GM21515 (cell line): ENCODE measurements around the gene AMN1.
A peak's percentile ranks its signal among the peaks of the same experiment; 100 is the strongest.
"Not testable (repeated sequence)": the region's sequence is repeated elsewhere in the genome, so short reads cannot be mapped to it uniquely, and the experiment has no call there.

Experiments
- ATAC-seq: cut with Tn5 transposase; IDR thresholded peaks from one replicate; pipeline ENCODE4 v1.9.1; 2021; ENCODE audit not compliant: unreplicated experiment

Gene AMN1

DNA sequence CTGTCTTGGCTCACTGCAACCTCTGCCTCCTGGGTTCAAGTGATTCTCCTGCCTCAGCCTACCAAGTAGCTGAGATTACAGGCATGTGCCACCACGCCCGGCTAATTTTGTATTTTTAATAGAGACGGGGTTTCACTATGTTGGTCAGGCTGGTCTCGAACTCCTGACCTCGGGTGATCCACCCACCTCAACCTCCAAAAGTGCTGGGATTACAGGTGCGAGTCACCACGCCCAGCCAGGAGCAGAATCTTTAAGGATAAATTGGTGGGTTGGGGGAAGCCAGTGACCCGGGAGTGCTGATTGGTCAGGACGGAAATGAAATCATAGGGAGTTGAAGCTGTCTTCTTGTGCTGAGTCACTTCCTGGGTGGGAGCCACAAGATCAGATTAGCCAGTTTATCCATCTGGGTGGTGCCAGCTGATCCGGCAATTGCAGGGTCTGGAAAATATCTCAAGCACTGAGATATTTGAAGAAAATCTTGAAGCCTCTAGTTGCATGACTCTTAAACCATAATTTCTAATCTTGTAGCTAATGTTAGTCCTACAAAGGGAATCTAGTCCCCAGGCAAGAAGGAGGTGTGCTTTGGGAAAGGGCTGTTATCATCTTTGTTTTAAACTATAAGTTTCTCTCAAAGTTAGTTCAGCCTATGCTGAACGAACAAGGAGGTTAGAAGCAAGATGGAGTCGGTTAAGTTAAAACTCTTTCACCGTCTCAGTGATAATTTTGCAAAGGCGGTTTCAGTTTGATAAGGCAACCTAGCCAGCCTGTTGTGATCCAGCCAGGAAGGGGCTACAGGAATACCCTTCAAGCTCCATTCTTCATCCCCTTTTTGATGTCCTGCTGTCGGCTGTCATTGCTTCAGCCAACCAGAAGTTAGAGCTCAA lies 5.0 kb upstream of the AMN1 start:
- not testable (repeated sequence) for ATAC-seq

DNA sequence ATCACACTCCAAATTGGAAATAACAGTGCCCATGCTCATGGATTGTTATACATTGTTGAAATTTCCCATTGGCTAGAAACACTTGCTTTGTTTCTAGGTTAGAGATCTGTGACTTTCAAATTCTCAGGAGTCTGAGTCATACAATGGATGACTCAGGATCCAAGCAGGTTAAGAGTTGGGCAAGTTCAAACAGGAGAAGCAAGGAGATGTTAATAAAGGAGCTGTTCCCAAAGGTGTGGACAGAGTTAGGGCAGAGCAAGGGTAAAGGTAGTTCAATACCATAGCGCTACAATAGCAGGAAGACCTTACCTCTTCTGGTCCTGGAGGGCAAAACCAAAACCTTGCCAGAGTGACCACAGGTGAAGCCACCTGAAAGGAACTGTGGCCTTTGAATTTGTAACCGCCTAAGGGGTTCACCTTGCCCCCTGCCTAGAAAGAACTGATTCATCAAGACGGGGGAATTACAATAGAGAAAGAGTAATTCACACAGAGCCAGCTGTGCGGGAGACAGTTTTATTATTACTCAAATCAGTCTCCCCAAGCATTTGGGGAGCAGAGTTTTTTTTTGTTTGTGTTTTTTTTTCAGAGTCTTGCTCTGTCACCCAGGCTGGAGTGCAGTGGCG lies 4.2 kb upstream of the AMN1 start:
- ATAC-seq: no peak

DNA sequence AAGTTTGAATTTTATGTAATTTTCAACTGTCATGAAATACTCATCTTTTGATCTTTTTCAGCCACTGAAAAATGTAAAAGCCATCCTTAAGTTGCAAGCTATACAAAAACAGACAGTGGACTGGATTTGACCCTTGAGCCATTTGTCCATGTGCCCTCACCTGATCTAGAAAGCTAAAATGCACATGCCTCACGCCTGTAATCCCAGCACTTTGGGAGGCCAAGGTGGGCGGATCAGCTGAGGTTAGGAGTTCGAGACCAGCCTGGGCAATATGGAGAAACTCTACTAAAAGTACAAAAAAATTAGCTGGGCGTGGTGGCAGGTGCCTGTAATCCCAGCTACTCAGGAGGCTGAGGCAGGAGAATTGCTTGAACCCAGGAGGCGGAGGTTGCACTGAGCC lies 2.4 kb upstream of the AMN1 start:
- ATAC-seq: not testable (repeated sequence)

DNA sequence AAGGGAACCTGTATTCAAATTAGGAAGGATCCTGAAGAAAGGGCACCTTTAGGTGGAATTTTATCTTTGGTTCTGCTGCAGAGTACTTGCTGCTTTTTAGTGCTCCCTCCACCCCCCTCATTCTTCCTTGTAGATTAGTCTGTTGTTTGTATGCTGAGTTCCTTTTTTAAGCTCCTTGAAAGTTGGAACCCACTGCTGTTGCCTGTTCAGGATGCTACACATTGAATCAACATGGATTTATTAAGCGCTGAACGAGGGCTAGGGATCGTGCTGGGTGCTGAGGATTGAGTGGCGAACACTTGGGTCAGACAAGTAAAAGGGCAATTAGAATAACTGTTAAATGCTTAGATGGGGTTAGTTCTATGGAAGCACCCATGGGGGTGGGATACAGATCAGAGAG lies 884 bp upstream of the AMN1 start:
- ATAC-seq: no peak

DNA sequence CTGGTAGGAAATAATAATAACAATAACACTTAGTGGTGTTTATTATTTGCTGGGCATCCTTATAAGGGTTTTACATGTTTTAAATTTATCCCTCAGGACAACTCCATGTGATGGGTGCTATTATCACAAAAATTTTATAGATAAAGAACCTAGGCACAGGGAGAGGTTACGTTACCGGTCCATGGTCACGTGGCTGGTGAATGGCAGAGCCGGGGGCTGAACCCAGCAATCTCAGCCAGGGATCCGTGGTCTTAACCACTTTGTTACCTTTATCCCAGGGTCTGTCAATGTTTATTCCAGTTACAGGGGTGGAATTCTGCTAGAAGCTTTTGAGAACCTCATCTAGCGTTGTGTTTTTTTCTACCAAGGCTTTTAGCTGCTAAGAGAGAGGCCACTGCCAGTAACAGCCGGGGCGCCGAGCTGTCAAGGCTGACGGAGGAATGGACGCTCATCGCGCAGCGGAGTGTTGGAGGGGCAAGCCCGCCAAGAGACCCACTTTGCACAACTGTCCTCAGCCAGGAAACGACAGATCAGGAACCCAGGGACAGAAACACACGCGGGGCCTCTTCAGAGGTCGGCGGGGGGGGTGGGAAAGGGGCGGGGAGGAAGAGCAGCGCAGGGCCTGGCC lies 418 bp downstream of the AMN1 start:
- peak; percentile 13 for ATAC-seq

DNA sequence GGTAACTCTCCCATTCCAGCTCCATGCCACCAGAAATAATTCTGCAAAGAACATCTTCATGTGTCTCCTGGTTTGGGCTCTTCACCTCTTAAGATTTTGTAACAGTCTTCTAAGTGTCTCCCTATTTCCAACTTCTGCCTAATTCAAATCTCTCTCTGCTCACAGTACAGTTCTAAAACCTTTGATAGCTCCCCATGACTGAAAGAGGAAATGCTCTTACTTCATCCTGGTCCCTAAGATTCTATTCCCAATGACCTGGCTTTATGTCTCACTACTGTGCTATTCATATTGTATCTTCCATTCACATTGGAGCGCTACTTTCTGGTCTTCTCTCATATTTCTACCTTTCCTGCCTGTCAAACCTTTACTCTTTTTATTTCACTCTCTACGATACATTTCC lies 1.6 kb downstream of the AMN1 start:
- ATAC-seq: no peak

DNA sequence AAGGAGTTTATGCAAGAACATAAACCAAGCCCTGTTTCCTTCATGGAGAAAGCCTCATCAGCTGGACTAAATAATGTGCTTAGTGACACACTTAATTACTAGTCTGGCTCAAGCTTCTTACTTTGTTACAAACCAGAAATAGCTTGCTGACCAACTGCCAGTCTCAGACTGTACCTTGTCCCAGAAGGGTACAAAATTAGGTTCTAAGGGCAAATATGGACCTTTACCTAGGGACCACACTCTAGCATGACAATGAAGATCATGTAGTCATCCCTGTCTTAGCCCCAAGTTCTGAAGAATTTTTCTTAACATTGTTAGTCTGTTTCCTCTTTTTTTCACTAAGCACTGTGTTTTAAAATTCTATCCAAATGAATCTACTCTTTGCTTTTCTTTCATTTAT lies 2.2 kb downstream of the AMN1 start:
- ATAC-seq: no peak

DNA sequence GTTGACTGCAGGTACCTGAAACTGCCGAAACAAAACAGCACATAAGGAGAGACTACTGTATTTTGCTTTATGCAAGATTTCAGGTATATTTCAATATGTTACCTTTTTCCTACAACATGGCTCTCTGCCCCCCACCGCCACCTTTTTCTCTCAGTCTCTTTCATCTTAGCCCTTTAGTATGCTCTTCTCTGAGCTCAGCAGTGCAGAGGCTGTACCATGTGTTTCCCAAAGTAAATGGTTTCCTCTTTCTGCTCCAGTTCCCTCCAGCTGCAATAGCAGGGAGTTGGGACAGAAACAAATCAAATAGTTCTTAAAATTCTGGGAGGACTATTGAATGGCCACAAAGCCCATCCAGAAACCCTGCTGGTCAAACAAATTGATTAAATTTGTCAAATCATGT lies 4.3 kb downstream of the AMN1 start:
- ATAC-seq: no peak

DNA sequence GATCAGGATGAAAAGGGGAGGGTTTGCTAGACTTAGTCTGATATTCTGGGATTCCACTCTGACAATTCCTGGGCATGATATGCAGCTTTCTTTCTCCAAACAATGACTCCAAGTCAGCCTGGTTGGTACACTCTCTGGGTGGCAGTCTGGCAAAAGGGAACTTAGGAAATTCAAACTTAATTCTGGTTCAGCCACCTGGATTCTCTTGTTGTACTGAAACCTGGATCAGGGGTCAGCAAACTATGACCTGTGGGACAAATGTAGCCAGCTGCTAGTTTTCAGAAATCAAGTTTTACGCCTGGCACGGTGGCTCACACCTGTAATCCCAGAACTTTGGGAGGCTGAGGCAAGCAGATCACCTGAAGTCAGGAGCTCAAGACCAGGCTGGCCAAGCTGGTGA lies 6.2 kb downstream of the AMN1 start:
- no peak for ATAC-seq

DNA sequence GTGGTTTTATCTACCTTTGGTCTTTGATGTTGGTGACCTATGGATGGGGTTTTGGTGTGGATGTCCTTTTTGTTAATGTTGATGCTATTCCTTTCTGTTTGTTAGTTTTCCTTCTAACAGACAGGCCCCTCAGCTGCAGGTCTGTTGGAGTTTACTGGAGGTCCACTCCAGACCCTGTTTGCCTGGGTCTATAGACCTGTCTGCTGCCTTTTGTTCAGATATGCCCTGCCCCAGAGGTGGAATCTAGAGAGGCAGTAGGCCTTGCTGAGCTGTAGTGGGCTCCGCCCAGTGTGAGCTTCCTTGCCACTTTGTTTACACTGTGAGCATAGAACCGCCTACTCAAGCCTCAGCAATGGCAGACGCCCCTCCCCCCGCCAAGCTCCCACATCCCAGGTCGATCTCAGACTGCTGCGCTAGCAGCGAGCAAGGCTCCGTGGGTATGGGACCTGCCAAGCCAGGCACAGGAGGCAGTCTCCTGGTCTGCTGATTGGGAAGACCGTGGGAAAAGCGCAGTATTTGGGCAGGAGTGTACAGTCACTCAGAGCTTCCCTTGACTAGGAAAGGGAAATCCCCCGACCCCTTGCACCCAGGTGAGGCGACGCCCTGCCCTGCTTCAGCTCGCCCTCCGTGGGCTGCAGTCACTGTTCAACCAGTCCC lies 10.2 kb downstream of the AMN1 start:
- ATAC-seq: not testable (repeated sequence)

DNA sequence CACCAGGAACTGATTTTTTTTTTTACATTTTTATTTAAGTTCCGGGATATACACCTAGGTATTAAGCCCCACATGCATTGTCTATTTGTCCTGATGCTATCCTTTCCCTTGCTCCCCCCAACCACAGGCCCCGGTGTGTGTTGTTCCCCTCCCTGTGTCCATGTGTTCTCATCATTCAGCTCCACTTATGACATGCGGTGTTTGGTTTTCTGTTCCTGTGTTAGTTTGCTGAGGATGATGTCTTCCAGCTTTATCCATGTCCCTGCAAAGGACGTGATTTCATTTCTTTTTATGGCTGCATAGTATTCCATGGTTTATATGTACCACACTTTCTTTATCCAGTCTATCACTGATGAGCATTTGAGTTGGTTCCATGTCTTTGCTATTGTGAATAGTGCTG lies 11.8 kb downstream of the AMN1 start:
- not testable (repeated sequence) for ATAC-seq

DNA sequence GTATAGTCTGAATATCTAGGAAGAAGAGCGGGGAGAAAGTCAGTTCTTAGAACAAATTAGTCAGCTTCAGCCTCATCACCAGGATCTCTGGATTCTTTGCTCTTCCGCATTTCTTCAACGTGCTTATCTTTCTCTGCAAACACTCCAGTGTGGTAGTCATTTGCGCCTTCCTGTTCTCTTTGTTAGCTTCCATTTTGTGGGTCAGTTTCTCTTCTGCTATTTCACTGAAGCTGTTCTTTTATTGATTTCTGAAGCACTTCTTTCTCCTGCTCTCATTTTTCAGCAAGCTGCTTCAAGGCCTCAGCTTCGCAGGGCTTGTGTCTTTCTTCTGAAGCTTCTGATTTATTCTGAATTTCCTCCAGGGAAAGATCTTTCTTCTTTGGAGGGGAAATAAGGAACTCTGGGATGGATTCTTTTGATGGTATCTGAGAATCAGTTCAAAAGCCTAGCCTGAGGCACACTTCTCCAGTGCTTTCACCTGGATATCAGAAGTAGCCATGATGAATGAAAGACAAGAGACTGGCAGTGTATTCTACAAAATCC lies 13.5 kb downstream of the AMN1 start:
- peak; percentile 86 for ATAC-seq

DNA sequence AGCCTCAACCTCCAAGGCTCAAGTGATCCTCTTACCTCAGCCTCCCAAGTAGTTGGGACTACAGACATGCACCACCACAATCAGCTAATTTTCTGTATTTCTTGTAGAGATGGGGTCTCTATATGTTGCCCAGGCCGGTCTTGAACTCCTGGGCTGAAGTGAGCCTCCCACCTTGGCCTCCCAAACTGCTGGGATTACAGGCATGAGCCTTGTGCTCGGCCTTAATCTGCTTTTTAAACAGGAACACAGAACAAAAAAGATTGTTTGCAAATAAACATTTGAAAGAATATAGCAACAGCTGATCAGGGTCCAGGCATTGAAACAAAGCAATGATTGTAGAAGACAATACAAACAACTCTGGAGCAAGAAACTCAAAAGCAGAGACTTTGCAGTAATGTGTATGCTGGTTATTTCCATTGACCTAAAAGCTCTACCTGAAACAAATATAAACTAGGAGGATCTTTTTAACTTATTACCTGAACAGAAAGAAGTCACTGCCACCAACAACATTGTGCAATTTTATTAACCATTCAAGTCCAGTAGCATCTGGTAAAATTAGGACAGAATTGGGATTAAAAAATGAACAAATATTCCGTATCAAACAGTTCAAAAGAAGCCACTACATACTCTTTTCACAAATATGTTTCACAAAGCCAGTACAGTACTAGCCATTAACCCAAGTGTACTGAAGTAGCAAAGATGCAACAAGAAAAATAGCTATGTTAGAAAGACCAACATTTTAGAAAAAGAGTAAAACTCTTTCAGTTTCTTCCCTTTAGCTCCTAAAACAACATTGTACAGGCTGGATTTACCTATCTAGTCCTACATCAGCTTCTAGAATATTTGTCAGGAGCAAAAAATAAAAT lies 14.2 kb downstream of the AMN1 start:
- no peak for ATAC-seq

DNA sequence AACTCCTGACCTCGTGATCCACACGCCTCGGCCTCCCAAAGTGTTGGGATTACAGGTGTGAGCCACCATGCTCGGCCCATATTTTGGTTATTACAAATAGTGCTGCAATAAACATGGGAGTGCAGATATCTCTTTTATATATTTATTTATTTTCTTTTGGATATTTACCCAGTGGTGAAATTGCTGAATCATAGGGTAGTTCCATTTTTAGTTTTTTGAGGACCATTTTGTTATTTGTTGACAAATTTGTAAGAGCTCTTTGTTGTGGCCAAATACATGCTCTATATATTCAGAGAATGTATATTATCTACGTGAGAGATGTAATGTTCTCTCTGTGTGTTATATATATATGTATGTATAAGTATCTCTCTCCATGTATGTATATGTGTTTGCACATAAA lies 15.9 kb downstream of the AMN1 start:
- no peak for ATAC-seq

DNA sequence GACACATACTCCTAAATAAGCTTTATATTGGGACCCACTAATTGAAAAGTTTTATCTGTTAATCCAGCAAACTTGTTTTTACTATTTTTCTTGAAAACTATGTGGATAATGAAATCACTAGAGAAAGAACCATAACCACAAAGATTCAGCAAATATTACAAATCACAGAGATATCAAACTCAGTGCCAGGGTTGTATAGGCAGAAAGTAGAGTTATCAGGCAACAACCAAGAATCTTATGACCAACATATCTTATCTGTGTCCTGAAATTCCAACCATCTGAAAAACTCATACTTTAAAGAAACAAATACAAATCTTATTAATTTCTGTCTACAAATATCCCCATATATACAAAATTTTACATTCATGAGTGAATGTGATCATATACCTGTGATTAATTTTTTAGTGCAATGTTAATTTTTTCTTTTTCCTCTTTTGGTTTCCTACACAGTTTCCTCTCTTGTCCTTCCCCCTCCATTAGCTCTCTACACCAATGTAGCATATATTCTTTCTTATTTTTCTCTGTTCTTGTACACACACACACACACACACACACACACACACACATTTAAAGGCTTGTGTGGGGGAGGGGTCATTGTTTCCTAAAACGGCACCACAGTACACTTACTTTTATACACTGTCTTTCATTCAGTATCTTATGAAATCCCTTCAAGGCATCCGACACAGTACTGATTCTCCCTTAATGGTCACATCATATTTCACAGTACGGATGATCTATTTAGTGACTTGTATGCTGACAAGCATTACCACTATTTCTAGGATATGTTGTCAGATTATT lies 18.6 kb downstream of the AMN1 start:
- ATAC-seq: no peak

DNA sequence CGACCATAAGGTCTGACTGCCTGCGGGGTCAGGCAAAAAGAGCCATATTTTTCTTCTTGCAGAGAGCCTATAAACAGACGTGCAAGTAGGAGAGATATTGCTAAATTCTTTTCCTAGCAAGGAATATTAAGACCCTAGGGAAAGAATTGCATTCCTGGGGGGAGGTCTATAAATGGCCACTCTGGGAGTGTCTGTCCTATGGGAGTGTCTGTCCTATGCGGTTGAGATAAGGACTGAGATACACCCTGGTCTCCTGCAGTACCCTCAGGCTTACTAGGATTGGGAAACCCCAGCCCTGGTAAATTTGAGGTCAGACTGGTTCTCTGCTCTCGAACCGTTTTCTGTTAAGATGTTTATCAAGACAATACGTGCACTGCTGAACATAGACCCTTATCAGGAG lies 20.7 kb downstream of the AMN1 start:
- not testable (repeated sequence) for ATAC-seq

DNA sequence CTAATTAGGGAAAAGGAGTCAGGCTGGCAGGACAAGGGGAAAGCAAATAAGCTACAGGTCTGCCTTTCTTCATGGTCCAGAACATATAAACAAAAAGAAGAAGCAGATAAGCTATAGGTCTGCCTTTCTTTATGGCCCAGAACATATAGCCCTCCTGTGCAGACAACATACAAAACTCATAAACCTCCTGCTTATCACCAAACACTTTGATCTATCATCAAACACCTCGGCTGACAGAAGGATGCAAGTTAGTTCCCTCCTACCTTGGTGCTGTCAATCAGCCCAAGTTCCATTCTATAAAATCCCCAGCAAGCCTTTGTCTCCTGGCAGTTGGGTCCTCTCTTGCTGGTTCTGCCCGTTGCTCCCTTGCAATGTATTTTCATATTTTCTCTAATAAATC lies 23.2 kb downstream of the AMN1 start:
- ATAC-seq: no peak

DNA sequence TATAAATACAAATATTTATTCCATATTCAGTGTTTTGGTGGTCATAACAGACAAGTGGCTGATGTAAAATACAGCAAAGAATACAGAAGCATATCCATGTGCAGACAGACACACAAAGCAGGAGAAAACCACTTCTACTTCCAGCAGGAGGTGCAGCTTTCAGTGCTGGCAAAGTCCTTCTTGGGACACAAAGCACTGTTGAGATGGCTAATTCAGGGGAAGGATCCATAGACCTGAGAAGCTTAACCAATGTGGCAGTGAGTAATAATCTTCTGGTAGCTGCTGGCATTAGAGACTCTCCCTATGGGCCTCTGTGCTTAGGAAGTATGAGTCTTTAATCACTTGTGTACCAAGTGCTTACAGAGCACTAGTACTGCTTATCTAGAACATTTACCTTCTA lies 26.8 kb downstream of the AMN1 start:
- ATAC-seq: no peak

DNA sequence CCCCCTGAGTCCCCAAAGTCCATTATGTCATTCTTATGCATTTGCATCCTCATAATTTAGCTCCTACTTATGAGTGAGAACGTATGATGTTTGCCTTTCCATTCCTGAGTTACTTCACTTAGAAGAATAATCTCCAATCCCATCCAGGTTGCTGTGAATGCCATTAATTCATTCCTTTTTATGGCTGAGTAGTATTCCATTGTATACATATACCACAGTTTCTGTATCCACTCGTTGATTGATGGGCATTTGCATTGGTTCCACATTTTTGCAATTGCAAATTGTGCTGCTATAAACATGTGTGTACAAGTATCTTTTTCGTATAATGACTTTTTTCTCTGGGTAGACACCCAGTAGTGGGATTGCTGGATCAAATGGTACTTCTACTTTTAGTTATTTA lies 38.9 kb downstream of the AMN1 start:
- not testable (repeated sequence) for ATAC-seq

DNA sequence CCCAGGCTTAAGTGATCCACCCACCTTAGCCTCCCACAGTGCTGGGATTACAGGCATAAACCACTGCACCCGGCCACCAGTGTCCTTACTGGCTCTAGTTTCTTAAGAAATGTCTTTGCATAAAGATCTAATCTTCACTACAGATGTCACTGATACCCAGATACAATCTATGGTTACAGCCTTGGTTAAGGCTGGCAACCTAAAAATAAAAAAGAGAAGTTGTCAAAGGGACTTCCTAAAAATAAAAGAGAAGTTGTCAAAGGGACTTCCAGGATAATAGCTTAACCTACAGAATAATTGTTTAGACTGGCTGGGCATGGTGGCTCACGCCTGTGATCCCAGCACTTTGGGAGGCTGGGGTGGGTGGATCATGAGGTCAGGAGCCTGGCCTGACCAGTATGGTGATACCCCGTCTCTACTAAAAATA lies 41.7 kb downstream of the AMN1 start:
- ATAC-seq: no peak
